Activated CD4-positive, alpha-beta T cell treated with anti-CD3 and anti-CD28 coated beads, Interleukin-2, amount 50 U/mL, for 4 hours (primary cell): ENCODE data around the gene ADAMTSL1.

ENCODE experiments used
- DNase-seq, 2 experiments: peaks; one replicate each; pipeline ENCODE4 v3.0.0-alpha.2; 2020

ADAMTSL1 gene

GRCh38 chr9:18747595-18747994, 273.6 kb downstream of the ADAMTSL1 start:
- DNase-seq = no peak

- DNase-seq = no peak
Measured at GRCh38 chr9:18748251-18748701, 274.3 kb downstream of the ADAMTSL1 start.

GRCh38 chr9:18749711-18750110, 275.8 kb downstream of the ADAMTSL1 start:
- DNase-seq = no peak

- DNase-seq = no peak
Measured at GRCh38 chr9:18753904-18754303, 280.0 kb downstream of the ADAMTSL1 start.

- no peak for DNase-seq
Measured at GRCh38 chr9:18754537-18754936, 280.6 kb downstream of the ADAMTSL1 start.

- DNase-seq = no peak
Measured at GRCh38 chr9:18755263-18755662, 281.3 kb downstream of the ADAMTSL1 start.

DNA sequence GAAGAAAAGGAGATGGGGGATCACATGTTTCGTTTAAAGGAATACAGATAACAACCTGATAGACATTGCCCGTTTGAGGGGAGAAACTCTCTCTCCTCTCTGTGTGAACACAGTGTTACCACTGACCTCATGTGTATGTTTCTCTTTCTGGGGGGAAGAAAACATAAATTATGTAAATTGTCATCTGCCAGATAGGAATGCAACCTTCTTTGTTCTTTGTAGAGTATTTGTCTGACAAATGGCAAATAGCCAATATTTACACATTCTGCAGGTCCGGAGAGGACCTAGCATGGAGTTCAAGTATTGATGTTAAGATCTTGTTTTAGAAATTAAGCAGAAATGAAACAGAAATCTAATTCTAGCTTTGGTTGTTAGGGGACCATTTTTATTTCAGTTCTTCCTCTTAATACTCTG, 282.8 kb downstream of the ADAMTSL1 start:
- DNase-seq = no peak

- DNase-seq = no peak
Measured at GRCh38 chr9:18759827-18760226, 285.9 kb downstream of the ADAMTSL1 start.

DNA sequence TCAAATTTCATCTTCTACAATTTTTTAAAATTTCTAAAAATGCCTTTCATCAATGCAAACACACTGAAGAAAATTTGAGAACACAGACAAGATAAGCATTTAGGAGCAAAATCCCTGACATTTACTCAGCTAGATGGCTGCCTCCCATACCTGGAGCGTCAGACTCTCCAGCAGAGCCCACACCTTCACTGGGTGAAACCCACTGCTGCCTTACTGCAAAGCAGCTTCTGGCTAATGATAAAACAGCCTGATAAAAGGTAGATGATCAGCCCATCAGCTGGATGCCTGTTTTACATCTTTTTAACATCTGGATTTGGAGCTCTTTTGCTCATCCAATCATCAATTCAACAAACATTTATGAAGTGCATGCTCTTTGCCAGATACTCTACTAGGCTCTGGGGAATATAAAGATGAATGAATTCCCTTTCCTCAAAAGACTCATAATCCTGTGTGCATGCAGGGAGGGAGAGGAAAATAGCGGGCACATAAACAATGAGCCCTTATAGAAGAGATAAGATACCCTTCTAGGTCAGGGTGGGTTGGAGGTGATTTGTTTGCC, 287.9 kb downstream of the ADAMTSL1 start:
- DNase-seq = no peak

DNA sequence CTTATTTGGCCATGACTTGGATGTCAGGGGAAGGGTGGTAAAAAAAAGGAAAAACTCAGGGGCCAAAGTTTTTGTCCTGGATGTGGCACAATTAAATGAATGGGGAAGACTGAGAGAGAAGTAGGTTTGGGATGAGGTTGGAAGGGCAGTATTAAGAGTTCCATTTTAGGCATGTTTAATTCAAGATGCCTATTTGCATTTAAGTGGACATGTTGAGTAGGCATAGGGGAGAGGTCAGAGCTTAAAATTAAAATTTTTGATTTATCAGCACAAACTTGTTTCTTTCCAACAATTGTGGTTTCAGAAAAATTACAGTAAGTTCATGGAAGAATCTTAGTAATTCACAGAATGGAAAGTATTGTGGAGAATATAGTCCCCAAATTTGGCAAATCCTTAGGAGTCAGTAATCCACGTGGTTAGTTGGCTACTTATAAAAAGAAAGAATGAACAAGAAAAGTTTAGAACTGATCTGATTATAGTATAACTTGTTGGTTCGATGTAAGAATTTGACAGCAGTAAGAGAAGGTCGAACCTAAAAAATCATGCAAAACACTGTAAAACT, 293.1 kb downstream of the ADAMTSL1 start:
- DNase-seq = no peak

DNA sequence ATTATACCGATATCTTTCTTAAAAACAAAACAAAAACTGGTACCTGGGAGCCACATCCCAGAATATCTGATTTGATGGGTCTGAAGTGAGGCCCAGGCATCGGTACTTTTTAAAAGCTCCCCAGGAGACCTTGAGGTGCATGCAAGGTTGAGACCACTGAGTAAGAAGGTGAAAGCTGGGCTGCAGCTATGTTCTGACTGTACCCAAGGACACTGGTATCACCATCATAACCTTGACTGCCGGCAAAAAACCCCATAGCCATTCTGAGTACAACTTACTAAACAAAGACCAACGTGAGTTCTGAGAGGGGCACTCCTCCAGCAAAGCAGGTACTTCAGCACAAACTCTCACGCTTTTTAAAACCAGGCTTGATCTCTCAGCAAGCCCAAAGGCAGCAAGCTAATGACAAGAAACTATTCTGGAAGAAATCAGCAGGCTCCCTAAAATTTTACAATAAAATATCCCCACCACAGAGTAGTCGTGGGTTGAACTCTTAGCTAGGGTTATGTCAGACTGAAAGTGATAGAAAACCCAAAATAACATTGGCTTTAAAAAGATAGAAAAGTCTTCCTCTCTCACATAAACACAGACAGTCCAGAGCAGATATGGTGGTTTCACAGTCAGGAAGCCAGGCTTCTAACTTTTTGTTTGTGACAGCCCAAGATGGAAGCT, 295.1 kb downstream of the ADAMTSL1 start:
- DNase-seq = no peak

DNA sequence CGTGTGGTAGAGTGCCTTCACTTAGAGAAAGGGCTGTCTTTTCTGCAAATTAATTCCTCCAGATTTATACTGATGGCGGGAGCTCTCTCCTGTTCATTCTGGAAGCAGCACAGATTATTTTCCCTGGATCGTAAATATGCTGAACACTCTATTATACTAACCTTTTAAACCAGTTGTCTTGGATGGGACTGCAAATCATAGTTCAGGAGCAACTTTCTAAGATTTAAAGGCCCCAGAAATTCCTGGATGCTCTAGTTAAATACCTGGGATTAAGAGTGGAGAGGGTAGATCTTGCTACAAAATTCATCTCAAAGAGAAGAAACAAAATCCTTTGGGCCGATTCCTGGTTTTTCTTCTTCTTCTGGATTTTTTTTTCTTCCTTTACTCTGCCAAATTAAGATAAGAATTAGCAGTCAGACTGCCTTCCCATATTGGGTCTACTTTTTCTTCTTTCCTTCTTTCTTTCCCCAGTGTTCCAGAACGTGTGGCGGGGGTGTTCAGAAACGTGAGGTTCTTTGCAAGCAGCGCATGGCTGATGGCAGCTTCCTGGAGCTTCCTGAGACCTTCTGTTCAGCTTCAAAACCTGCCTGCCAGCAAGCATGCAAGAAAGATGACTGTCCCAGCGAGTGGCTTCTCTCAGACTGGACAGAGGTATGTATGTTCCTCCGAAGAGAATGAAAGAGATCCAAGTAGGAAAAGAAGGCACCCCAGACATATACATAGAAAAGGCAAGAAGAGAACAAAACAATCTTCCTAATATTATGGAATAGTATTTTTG, 296.4 kb downstream of the ADAMTSL1 start:
- DNase-seq = no peak

GRCh38 chr9:18771011-18771410, 297.1 kb downstream of the ADAMTSL1 start:
- no peak for DNase-seq

DNA sequence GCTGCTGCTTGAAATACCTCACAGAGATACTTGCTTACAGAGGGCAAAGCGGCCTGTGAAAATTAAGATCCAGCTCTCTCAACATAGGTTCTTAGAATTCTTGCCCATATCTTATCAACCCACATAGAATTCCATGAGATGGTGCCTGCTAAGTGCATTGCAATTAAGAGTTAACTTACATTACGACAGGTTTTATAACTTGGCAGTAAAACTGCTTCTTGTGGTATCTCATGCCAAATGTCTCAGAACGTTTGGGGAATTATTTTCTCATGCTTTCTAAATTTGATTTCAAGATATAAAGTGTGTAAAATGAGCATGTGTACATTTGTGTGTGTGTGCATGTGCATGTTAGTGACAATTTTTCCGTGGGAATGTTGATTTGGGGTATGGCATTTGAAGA, 297.8 kb downstream of the ADAMTSL1 start:
- DNase-seq = no peak

- DNase-seq = no peak
Measured at GRCh38 chr9:18775241-18775640, 301.3 kb downstream of the ADAMTSL1 start.

DNA sequence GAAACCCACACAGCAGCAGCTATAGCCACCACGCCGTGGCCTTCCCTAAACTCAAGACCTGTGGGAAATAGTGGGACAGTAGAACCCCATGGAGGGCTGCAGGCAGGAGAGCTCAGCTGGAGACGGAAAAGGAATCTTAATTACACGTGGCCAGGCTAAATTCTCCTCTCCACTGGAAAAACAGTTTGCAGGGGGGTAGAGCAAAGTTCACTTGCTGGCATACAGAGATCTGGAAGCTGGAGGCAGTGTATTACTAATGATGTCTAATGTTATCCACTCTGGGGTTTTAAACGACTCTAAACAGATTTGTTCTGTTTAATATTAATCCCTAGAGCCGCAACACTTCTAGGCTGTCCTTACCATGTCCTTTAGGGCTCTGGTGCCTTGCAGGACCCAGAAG, 302.0 kb downstream of the ADAMTSL1 start:
- DNase-seq = no peak

- DNase-seq = no peak
Measured at GRCh38 chr9:18776836-18777820, 303.2 kb downstream of the ADAMTSL1 start.

GRCh38 chr9:18778147-18778546, 304.2 kb downstream of the ADAMTSL1 start:
- DNase-seq = no peak

DNA sequence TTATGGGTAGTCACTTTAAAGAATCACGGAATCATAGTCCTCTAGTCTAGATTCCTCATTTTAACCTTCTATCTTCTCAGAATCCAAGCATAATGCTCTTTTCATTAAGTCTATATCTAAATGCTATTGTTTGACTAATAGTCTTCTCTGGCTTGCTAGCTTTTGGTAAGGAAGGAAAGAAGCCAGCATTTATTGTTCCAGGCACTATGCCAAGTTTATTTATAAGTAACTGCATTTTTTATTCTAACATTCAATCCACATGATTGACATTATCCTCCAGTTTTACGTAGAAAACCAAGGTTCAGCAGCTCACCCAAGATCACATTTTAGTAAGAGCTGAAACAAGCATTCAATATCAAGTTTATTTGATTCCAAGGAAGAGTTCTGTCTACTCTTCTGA, 304.9 kb downstream of the ADAMTSL1 start:
- no peak for DNase-seq

DNA sequence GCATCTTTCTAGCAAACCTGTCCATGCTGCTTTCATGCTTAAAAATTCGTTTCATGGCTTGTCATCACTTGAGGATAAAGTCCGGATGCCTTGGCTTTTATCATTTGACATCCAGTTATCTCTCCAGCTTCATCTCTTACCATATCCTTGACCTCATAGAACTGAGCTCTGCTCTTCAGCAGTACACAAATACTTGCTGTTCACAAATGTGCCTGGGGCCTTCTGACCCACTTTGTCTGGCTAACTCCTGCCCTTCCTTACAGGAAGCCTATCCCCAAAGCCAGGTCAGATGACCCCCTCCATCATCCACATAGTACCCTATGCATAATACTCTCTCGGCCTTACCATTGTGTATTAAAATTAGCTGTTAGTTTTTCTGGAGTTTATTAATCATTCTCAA, 310.0 kb downstream of the ADAMTSL1 start:
- no peak for DNase-seq

DNA sequence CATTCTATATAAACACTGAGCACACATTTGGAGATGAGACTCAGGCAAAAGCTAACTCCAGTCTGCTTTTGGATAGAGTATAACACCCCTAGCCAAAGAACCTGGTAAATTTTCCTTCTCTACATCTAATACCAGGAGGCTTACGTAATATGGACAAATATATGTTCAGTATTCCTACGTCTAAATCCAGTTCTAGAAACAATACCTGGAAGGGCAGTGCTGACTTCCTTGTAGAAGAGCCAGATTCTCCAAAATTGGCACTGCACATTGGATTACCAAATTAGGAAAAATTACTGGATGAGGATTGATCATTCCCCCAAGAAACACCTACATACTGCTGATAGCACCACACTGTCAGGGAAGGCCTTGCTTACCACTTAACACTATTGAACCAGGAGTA, 311.7 kb downstream of the ADAMTSL1 start:
- DNase-seq = no peak

DNA sequence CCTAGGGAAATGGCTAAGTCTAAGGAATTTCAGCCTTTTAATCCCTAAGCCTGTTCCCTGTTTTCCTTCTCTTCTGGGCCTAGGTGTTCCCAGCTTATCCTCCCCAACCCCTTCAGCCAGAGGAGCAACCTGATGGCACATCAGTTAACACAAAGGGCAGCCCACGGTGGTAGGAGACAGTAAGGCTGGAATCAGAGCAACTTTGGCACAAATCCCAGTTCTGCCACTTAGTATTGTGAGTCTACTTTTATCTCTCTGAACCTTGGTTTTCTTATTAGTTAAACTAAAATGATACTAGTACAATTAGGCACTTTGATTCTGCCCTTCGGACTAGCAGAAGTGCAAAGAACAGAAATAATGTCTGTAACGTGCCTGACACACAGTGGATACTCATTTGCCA, 312.2 kb downstream of the ADAMTSL1 start:
- DNase-seq = no peak
